CD14-positive monocyte (primary cell): ENCODE results near the gene JAKMIP2. TPM values are rescaled to one million over a fixed set of nuclear protein-coding genes. Genes with fewer than 3 reads are reported as not detected.

Experiments
- DNase-seq, 3 donors: peaks; one replicate each; pipeline ENCODE4 v3.0.0-alpha.2; 2011 to 2022
- H2AFZ ChIP-seq: 2 replicates; pipeline ENCODE4 v1.6.0; 2012; ENCODE audit warnings: mild to moderate bottlenecking, low read depth, low read length, inconsistent platforms; ENCODE audit not compliant: insufficient read depth, poor library complexity, severe bottlenecking
- H3K27ac ChIP-seq, 2 donors: 1 replicate in 1 of 2; 2 replicates in 1 of 2; pipeline ENCODE4 v1.5.1; 2012 to 2013; ENCODE audit warnings: low read length in 2 of 2, control low read depth in 1 of 2, inconsistent platforms in 1 of 2, low read depth in 1 of 2, mild to moderate bottlenecking in 1 of 2
- H3K27me3 ChIP-seq, 2 donors: one replicate each; pipeline versions ENCODE4 v1.6.0 to v1.6.1; 2011 to 2013; ENCODE audit warnings: low read length in 2 of 2; ENCODE audit not compliant: control insufficient read depth in 2 of 2, insufficient read depth in 2 of 2
- H3K36me3 ChIP-seq, 2 donors: replicated peaks in 1 of 2; 1 replicate in 1 of 2; 2 replicates in 1 of 2; pipeline versions ENCODE4 v1.5.1 to v1.6.1; 2012 to 2013; ENCODE audit warnings: low read length in 2 of 2, control low read depth in 1 of 2, inconsistent platforms in 1 of 2, mild to moderate bottlenecking in 1 of 2; ENCODE audit not compliant: insufficient read depth in 2 of 2, control insufficient read depth in 1 of 2
- H3K4me1 ChIP-seq, 2 donors: 1 replicate in 1 of 2; 2 replicates in 1 of 2; pipeline versions ENCODE4 v1.5.1 to v1.6.1; 2012 to 2013; ENCODE audit warnings: low read length in 2 of 2, control low read depth in 1 of 2, inconsistent platforms in 1 of 2, mild to moderate bottlenecking in 1 of 2, moderate library complexity in 1 of 2; ENCODE audit not compliant: insufficient read depth in 2 of 2, control insufficient read depth in 1 of 2
- H3K4me2 ChIP-seq: replicated peaks from 2 replicates; pipeline ENCODE3; 2012; ENCODE audit warnings: low read length, moderate library complexity, mild to moderate bottlenecking; ENCODE audit not compliant: poor library complexity, severe bottlenecking; ENCODE audit errors: extremely low read depth
- H3K4me3 ChIP-seq, 3 experiments: fragments of 200-600 bp in 1 of 3; sonication (generic) in 1 of 3; replicated peaks in 1 of 3; 1 replicate in 2 of 3; 2 replicates in 1 of 3; pipeline ENCODE4 v1.5.1; 2011 to 2013; ENCODE audit warnings: low read length in 3 of 3, mild to moderate bottlenecking in 3 of 3, control low read depth in 2 of 3, low read depth in 2 of 3, inconsistent platforms in 1 of 3, moderate library complexity in 1 of 3
- H3K79me2 ChIP-seq: 2 replicates; pipeline ENCODE4 v1.6.0; 2012; ENCODE audit warnings: mild to moderate bottlenecking, control low read depth, inconsistent platforms, low read length, moderate library complexity; ENCODE audit not compliant: insufficient read depth
- H3K9ac ChIP-seq: 2 replicates; pipeline ENCODE4 v1.6.0; 2017; ENCODE audit warnings: low read length, mild to moderate bottlenecking; ENCODE audit not compliant: insufficient read depth, poor library complexity, severe bottlenecking
- H3K9me3 ChIP-seq, 2 donors: replicated peaks in 1 of 2; 1 replicate in 1 of 2; 2 replicates in 1 of 2; pipeline versions ENCODE4 v1.5.1 to v1.6.1; 2012 to 2013; ENCODE audit warnings: low read length in 2 of 2, control low read depth in 1 of 2; ENCODE audit not compliant: control insufficient read depth in 1 of 2, insufficient read depth in 1 of 2
- H4K20me1 ChIP-seq: 2 replicates; pipeline ENCODE4 v1.6.0; 2012; ENCODE audit warnings: mild to moderate bottlenecking, low read length, control low read depth, moderate library complexity; ENCODE audit not compliant: insufficient read depth
- H3K27ac Mint-ChIP-seq, 7 donors: one replicate each; pipeline ENCODE4 v1.8.0; 2020; ENCODE audit warnings: mild to moderate bottlenecking in 7 of 7, mixed read lengths in 7 of 7, moderate library complexity in 6 of 7, inconsistent platforms in 2 of 7
- H3K27me3 Mint-ChIP-seq, 3 donors: one replicate each; pipeline ENCODE4 v1.8.0; 2021 to 2022; ENCODE audit warnings: low read depth in 3 of 3, mild to moderate bottlenecking in 3 of 3, mixed read lengths in 3 of 3, moderate library complexity in 3 of 3, inconsistent platforms in 1 of 3
- H3K36me3 Mint-ChIP-seq, 2 donors: one replicate each; pipeline ENCODE4 v1.8.0; 2020; ENCODE audit warnings: mixed read lengths in 2 of 2, inconsistent platforms in 1 of 2, mild to moderate bottlenecking in 1 of 2
- H3K4me1 Mint-ChIP-seq: one replicate; pipeline ENCODE4 v1.8.0; 2020; ENCODE audit warnings: mild to moderate bottlenecking, mixed read lengths
- H3K4me3 Mint-ChIP-seq, 2 donors: one replicate each; pipeline ENCODE4 v1.8.0; 2020; ENCODE audit warnings: mild to moderate bottlenecking in 2 of 2, mixed read lengths in 2 of 2, moderate library complexity in 1 of 2
- H3K9me3 Mint-ChIP-seq, 7 donors: one replicate each; pipeline ENCODE4 v1.8.0; 2020 to 2022; ENCODE audit warnings: mixed read lengths in 7 of 7, mild to moderate bottlenecking in 6 of 7, moderate library complexity in 6 of 7, inconsistent platforms in 2 of 7
- CTCF ChIP-seq: fragments of 200-600 bp; IDR thresholded peaks from one replicate; pipeline ENCODE4 v1.8.0; 2022; ENCODE audit warnings: antibody characterized with exemption, mild to moderate bottlenecking
- WGBS: methylation state at CpG from one replicate; pipeline ENCODE4 v1.1.5; 2013; ENCODE audit warnings: missing lambda C conversion rate; ENCODE audit not compliant: insufficient coverage; 5-methylcytosine and 5-hydroxymethylcytosine counted together
- intact Hi-C, 2 donors: fragments of 100-400 bp; cut with micrococcal nuclease; formaldehyde crosslinking; loops; one replicate each; pipeline versions ENCODE4 v1.15.0 to v1.15.1; 2023
- polyA plus RNA-seq, 3 donors: library from polyadenylated mRNA; depleted of rRNA in 1 of 3; unstranded in 2 of 3; stranded (reverse) in 1 of 3; fragments of 300-500 nt in 2 of 3; fragments of >200 nt in 1 of 3; fragmentation: Illumina TruSeq in 2 of 3; gene quantifications; 1 replicate in 2 of 3; 2 replicates in 1 of 3; pipeline ENCODE4 v1.2.3, GENCODE V29; 2012 to 2021

Gene JAKMIP2
- polyA plus RNA-seq, 3 donors = 0.02 TPM; not detected in 2

GRCh38 chr5:147776989-147777388 is 5.5 kb downstream of the JAKMIP2 start:
- no peaks in the 10 kb centered on the region for H3K27me3 Mint-ChIP-seq
- Histone ChIP-seq H3K9me3 (peaks cover 0 to 6% of the 10 kb centered on the region in 2 donors), H2AFZ (no peak overlapping the region), H3K4me3 (no peak overlapping the region), H3K4me1 (peaks cover 0 to under 1% of the 10 kb centered on the region in 2 donors), H3K79me2 (no peaks in the 10 kb centered on the region), H3K9ac (no peak overlapping the region), H3K36me3 (no peaks in the 10 kb centered on the region), H3K4me2 (no peak overlapping the region), H3K27ac (no peak overlapping the region), H4K20me1 (no peaks in the 10 kb centered on the region), H3K27me3 (no peaks in the 10 kb centered on the region)
- peaks cover under 1% of the 10 kb centered on the region for H3K4me1 Mint-ChIP-seq
- DNase-seq = no peak
- no CpG with 5 or more reads among the region's 4 CpGs for WGBS
- H3K4me3 Mint-ChIP-seq = no peak overlapping the region
- no peak overlapping the region for H3K27ac Mint-ChIP-seq
- peaks cover 0 to 4% (median 0%) of the 10 kb centered on the region in 7 donors for H3K9me3 Mint-ChIP-seq
- no peak for TF ChIP-seq CTCF
- H3K36me3 Mint-ChIP-seq = no peaks in the 10 kb centered on the region
- intact Hi-C loops = no loop called here

GRCh38 chr5:147773587-147773986 is 8.9 kb downstream of the JAKMIP2 start:
- WGBS = no CpG with 5 or more reads among the region's 2 CpGs
- TF ChIP-seq CTCF = no peak
- peaks cover 0 to 6% of the 10 kb centered on the region in 2 donors for H3K9me3 ChIP-seq
- intact Hi-C loops = no loop called here
- H3K4me1 ChIP-seq = no peaks in the 10 kb centered on the region
- H3K4me3 Mint-ChIP-seq = no peak overlapping the region
- no peaks in the 10 kb centered on the region for H3K36me3 Mint-ChIP-seq
- no peak overlapping the region for H3K4me2 ChIP-seq
- no peaks in the 10 kb centered on the region for H3K27me3 Mint-ChIP-seq
- H3K9ac ChIP-seq = no peak overlapping the region
- no peak for DNase-seq
- no peak overlapping the region for H3K27ac ChIP-seq
- no peak overlapping the region for H3K27ac Mint-ChIP-seq
- H3K9me3 Mint-ChIP-seq = peaks cover 0 to 4% (median 0%) of the 10 kb centered on the region in 7 donors
- H4K20me1 ChIP-seq = no peaks in the 10 kb centered on the region
- no peaks in the 10 kb centered on the region for H3K79me2 ChIP-seq
- no peaks in the 10 kb centered on the region for H3K27me3 ChIP-seq
- no peaks in the 10 kb centered on the region for H3K4me1 Mint-ChIP-seq
- no peak overlapping the region for H3K4me3 ChIP-seq
- H3K36me3 ChIP-seq = no peaks in the 10 kb centered on the region
- no peak overlapping the region for H2AFZ ChIP-seq
